ENCODE data around the gene TBC1D24. TPM values are rescaled to one million over a fixed set of nuclear protein-coding genes. Genes with fewer than 3 reads are reported as not detected.

Gene TBC1D24
- 10 to 100 TPM in 1 of 3 donors, 1 to 10 TPM in 2; 6.9 to 14.3 (median 8.5) TPM for total RNA-seq
- long read RNA-seq, donor 1, full-length matches to known transcripts: 3 of 5 reads
- long read RNA-seq, donor 1, partial matches to known transcripts: 1 of 5 reads
- long read RNA-seq, donor 1, other reads (novel, unspliced or antisense): 1 of 5 reads
- long read RNA-seq, donor 2: 0 reads

DNA sequence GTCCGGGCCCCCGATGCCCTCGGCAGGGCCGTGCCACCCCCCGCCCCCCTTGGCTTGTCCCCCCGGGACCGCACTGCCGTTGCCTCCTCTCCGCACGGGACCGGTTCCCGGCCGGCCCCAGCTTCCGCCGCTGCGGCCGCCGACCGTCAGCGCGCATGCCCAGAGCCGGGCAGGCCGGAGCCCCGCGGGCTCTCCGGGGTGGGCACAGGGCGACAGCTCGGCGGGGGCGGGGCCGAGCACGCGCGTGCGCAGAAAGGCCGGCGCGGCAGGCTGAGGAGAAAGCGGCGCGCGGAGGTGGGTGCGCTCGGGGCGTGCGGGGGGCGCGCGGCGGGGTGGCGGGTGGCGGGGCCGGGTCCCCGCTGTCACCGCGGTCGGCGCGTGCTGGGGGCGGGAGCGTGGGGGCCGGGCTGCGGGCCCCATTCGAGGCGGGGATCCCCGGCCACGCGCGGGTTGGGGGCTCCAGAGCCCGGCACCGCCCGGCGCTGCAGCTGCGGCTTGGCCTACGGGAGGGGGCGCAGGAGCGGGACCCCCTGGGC, at the start of gene TBC1D24:
Gene TBC1D24 (plus strand): TSS at position 251 of the 536 bp plus-strand sequence. CDS start 21,022 bp downstream, outside the sequence.
- peak; percentile 88 for ATAC-seq
- peaks cover 24% of the 10 kb centered on the region for H3K4me1 ChIP-seq (ENCODE audit: low read depth)
- no peaks in the 10 kb centered on the region for H3K36me3 ChIP-seq (ENCODE audit: low read depth)

DNA sequence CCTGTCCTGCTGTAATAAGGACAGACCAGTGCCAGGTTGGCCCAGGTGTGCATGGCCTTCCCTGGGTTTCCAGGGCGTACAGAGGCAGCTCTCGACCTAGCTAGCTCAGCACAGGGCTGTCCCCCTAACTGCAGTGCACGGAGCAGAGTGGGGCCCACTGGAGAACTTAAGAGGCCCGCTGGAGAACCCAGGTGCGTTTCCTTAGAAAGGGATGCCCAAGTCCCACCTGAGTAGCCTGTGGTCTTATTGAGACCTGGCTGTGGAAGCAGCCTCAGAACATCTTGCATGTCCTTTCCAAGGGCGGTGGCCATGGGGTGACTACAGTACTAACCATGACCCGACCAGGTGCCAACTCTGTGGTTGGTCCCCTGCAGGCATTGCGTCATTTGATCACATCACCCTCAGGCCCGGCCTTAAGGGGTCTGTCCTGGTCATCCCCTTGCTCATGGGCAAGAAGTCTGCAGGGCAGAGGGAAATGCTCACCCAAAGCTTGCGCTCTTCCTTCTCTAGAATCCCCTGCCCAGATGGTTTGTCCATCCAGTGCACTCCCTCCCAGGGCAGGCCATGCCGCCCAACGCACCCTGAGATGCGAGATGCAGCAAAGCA, 49.0 kb upstream of the TBC1D24 start:
- intact Hi-C loops (cut with DNase I, micrococcal nuclease): no loop called here
- Histone ChIP-seq H3K4me3 (no peak overlapping the region), H3K4me1 (ENCODE audit: low read depth) (peaks cover 8% of the 10 kb centered on the region), H3K9me3 (no peaks in the 10 kb centered on the region), H3K36me3 (ENCODE audit: low read depth) (no peaks in the 10 kb centered on the region)
- TF ChIP-seq, protein P1, sequence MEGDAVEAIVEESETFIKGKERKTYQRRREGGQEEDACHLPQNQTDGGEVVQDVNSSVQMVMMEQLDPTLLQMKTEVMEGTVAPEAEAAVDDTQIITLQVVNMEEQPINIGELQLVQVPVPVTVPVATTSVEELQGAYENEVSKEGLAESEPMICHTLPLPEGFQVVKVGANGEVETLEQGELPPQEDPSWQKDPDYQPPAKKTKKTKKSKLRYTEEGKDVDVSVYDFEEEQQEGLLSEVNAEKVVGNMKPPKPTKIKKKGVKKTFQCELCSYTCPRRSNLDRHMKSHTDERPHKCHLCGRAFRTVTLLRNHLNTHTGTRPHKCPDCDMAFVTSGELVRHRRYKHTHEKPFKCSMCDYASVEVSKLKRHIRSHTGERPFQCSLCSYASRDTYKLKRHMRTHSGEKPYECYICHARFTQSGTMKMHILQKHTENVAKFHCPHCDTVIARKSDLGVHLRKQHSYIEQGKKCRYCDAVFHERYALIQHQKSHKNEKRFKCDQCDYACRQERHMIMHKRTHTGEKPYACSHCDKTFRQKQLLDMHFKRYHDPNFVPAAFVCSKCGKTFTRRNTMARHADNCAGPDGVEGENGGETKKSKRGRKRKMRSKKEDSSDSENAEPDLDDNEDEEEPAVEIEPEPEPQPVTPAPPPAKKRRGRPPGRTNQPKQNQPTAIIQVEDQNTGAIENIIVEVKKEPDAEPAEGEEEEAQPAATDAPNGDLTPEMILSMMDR (IDR thresholded peaks at IDR 0.05): no peak
- DNase-seq: no peak
- ATAC-seq: no peak

More for the DNA sequence above, at the start of gene TBC1D24:
- H3K9me3 ChIP-seq: no peaks in the 10 kb centered on the region
- TF ChIP-seq, protein P1 (IDR thresholded peaks at IDR 0.05): no peak
- intact Hi-C loops (cut with DNase I, micrococcal nuclease): no loop called here
- peak within 1 kb of the TSS; percentile 54 for H3K4me3 ChIP-seq
- DNase-seq: peak; percentile 87 to 94 (median 90)

DNA sequence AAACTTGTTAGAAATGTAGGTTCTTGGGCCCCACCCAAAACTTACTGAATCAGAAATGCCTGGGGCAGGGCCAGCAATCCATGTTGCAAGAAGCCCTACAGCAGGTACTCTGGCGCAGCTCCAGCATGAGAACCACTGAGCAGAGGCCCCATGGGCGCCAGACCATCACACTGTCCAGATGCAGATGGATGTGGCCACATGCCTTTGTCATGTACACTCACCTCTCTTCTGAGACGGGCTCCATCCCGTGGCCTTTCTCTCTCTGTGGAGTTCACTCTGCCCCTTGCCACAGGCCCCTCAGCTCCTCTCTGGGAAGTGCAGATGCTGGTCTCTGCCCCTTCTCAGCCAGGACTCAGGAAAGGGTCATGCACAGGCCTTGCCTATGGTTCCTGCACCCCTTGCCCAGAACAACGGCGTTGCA, 48.0 kb upstream of the TBC1D24 start:
- TF ChIP-seq, protein P1 (IDR thresholded peaks at IDR 0.05): no peak
- intact Hi-C loops (cut with DNase I, micrococcal nuclease): no loop called here
- no peaks in the 10 kb centered on the region for H3K36me3 ChIP-seq (ENCODE audit: low read depth)
- DNase-seq (no peak), ATAC-seq (no peak)
- H3K4me3 ChIP-seq: no peak overlapping the region
- no peaks in the 10 kb centered on the region for H3K9me3 ChIP-seq
- H3K4me1 ChIP-seq (ENCODE audit: low read depth): peaks cover 8% of the 10 kb centered on the region

DNA sequence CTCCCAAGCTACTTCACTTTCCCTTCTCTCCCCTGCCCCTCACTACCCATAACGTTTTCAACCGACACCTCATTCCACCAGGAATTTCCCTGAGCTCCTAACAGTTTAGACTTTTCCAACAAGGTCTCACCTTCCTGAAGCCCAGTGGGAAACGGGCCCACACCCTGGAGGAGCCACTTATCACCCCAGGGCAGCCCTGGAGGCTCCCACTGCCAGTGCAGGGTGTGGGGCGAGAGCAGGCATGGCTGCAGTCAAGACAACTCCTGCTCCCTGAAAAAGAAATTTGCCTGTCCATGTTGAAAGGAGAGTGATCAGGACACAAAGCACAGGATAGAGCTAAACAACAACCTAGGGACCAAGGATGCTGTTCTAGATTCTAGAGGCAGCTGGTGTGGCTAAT, 47.4 kb upstream of the TBC1D24 start:
- no peak overlapping the region for H3K4me3 ChIP-seq
- peaks cover 8% of the 10 kb centered on the region for H3K4me1 ChIP-seq (ENCODE audit: low read depth)
- no peaks in the 10 kb centered on the region for H3K36me3 ChIP-seq (ENCODE audit: low read depth)
- TF ChIP-seq, protein P1 (IDR thresholded peaks at IDR 0.05): no peak
- DNase-seq: no peak
- intact Hi-C loops (cut with DNase I, micrococcal nuclease): no loop called here
- no peaks in the 10 kb centered on the region for H3K9me3 ChIP-seq
- no peak for ATAC-seq

DNA sequence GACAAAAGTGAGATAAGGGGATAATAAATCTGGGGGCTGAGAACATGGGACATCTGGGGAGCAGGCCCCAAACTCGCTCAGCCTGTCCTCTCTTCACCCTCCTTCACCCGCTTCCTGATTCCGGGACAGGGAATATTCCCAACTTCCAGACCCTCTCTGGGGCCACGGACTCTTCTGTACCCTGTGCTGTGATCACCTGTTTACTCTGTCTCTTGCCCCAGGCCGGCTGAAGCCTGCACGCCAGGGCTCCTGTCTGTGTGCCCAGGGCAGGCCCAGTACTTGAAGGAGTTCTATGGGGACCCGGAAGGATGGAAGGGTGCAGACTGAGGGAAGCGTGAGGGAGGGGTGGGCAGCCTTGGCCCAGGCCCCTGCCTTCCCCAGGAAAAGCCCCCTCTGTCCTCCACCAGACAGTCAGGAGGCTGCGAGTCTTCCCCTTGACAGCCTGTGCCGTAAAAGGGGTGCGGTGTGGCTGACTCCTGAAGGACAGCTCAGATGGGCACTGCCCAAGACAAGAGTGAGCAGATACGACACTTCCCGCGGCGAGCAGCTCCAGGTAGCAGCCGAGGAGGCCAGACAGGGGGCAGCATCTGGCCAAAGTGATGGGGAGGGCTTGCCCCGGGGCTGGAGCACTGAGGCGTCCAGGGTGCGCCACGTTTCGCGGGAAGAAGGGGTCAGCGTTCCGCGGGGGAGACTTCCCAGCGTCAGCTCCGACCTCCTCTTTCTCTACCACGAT, 46.7 kb upstream of the TBC1D24 start:
- Histone ChIP-seq H3K4me1 (ENCODE audit: low read depth) (peaks cover 8% of the 10 kb centered on the region), H3K9me3 (no peaks in the 10 kb centered on the region), H3K36me3 (ENCODE audit: low read depth) (no peaks in the 10 kb centered on the region), H3K4me3 (peak overlapping the region; percentile 56)
- ATAC-seq (peak; percentile 64), DNase-seq (peak; percentile 56 to 71 (median 71))
- TF ChIP-seq, protein P1 (IDR thresholded peaks at IDR 0.05): peak; percentile 16
- intact Hi-C loops (cut with DNase I, micrococcal nuclease): no loop called here
